CD4-positive, alpha-beta T cell treated with Interleukin-17A for 1 hour (primary cell): ENCODE measurements around the gene ITIH1.
A peak's percentile ranks its signal among the peaks of the same experiment; 100 is the strongest.

Experiments used
- DNase-seq: peaks from one replicate; pipeline ENCODE4 v3.0.0-alpha.2; 2020

The ITIH1 gene

GRCh38 chr3:52790741-52791140, 13.3 kb downstream of the ITIH1 start:
- no peak for DNase-seq

- DNase-seq = no peak
These were observed 14.0 kb downstream of the ITIH1 start for GRCh38 chr3:52791366-52791765.

DNA sequence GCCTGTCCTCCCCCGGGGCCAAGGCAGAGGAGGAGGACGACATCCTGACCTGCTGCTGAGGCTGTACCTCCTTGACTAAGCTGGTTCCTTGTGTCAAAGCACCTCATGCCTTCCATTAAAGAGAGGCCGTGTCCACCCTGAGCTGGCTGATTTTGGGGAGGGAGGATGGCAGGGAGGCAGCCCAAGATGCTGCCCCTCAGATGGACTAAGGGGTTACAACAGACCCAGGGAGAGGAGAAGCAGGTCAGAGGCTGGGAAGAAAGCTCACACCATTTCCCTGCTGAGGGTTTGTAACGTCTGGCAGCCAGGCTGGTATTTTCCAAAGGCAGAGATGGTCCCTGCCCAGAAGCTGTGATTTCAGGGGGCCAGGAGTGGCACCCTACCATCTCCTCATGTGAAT, 14.5 kb downstream of the ITIH1 start:
- no peak for DNase-seq

DNA sequence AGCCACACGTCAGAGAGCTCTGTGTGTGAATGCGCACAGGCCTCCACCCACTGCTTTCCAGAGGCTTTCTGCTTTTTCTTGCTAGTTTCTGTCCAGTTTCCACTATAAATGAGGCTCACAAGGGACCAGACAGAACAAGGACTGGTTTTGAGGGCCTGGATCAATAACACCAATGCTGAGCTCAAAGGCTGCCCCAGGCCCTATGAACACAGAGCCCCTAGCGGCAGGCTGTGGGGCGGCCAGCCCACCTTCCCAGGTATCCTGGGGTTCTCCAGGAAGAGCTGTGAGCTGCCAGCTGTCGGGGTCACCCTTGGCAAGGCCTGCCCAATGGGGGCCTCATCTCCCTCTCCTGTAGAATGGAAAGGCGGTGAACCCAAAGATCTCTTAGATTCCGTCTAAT, 15.0 kb downstream of the ITIH1 start:
- no peak for DNase-seq

- DNase-seq = no peak
These were observed 15.7 kb downstream of the ITIH1 start for GRCh38 chr3:52792961-52793695.

GRCh38 chr3:52793702-52794611, 16.6 kb downstream of the ITIH1 start:
- DNase-seq = no peak

GRCh38 chr3:52794612-52795099, 17.3 kb downstream of the ITIH1 start, which contains the start of gene ITIH3:
Gene ITIH3, plus strand, starts transcription at chr3:52794796. Its CDS starts 8 bp downstream, at chr3:52794804.
- no peak for DNase-seq

DNA sequence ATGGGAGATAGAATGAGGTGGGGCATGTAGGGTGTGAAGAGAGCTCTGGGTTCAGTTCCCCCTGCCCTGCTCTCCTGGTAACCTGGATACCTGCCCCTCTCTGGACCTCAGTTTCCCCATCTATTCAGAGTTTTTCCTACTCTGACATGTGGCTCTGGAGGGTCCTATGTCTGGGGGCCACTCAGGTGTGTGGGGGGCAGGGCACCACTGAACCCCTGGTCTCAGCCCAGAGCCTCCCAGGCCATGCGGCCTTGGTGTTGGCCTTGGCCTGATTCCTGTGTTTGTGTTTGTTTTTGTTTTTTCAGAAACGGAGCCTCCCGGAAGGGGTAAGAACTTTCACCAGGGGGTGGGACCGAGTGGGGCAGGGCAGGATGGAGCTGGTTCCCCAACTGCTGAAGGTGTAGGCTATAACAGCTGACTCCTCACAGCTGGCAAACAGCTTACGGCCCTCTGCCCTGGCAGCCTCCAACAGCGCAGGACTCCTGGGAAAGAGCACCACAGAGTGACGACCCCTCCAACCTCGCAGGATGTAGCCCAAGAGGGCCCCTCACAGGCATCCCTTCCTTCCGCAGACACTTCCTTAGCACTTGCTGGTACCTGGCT, 18.0 kb downstream of the ITIH1 start:
- DNase-seq = no peak

GRCh38 chr3:52796411-52796810, 19.0 kb downstream of the ITIH1 start:
- DNase-seq = no peak

DNA sequence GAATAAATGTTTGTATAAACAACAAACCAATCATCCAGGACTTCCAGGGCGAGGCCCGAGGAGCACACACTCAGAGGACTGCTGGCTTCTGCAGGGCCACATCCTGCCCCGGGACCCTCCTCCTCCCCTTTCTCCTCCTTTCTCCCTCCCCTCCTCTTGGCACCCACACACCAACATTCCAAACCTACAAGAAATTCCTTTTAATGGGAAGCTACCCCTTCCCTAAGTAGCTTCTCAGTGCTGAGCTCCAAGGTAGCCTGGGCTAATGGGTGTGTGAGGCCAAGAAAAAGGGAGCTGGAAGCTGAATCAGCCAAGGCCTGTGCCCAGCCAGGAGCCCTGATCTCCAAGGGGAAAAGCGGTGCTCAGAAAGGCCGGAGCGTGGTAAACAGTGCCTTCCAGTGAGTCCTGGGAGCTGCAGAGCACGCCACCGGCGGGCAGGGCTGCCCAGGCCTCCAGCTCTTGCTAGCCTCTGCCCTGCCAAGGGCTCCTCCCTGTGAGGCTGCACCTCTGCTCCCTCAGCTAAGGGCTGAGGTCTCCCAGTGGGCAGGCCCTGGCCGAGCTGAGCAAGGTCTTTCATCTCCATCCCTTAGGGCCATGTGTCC, 21.1 kb downstream of the ITIH1 start:
- DNase-seq = no peak

DNA sequence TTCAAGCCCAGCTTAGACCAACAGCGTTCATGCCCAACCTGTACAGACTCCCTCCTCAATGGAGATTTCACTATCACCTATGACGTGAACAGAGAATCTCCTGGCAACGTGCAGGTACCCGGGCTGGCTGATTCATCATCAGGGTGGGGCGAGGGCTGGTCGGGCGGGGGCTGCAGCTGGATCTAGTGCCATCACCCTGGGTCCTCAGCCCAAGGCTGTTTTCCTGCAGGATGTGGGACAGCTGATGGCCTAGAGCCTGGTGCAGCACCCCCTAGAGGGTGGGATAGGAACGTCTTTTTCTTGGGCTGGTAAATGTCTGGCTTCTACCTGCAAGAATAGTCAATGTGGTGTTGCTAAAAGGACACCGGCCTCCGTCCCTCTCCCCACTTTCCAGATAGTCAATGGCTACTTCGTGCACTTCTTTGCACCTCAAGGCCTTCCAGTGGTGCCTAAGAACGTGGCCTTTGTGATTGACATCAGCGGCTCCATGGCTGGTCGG, 21.6 kb downstream of the ITIH1 start:
- peak; percentile 11 for DNase-seq

GRCh38 chr3:52800079-52800478, 22.7 kb downstream of the ITIH1 start:
- no peak for DNase-seq

GRCh38 chr3:52801839-52802238, 24.4 kb downstream of the ITIH1 start:
- DNase-seq = no peak

GRCh38 chr3:52805270-52806039, 28.1 kb downstream of the ITIH1 start:
- DNase-seq = no peak

- DNase-seq = no peak
These were observed 31.8 kb downstream of the ITIH1 start for GRCh38 chr3:52809149-52809548.

GRCh38 chr3:52809662-52810377, 32.4 kb downstream of the ITIH1 start:
- no peak for DNase-seq

- DNase-seq = no peak
These were observed 33.5 kb downstream of the ITIH1 start for GRCh38 chr3:52810923-52811322.

DNA sequence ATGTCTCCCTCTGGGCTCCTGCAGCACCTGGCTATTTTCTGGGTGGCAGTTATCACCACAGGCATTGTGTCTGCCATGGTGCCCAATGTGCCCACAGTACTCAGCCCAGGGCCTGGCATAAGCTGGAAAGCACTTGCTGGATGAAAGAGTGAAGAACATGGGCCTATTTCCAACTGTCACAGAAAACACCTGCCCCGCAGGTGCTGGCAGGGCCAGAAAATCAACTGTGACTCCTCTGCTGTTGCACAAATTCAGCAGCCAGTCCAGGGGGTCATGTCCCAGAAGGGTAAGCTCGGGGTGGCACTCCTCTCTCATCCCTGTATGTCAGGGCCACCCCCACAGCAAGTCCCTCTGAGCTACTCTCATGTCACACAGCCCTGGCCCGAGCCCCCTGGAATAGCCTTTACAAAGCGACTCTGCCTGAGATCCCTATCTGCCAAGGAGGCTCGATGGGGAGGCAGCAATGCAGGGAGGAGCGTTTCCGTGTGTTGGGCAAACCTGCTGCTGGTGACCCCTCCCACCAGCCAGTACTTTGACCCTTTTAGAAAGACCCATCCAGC, 34.1 kb downstream of the ITIH1 start:
- no peak for DNase-seq

- no peak for DNase-seq
These were observed 36.4 kb downstream of the ITIH1 start for GRCh38 chr3:52813810-52814209.

GRCh38 chr3:52816199-52816598, 38.8 kb downstream of the ITIH1 start:
- DNase-seq = no peak

GRCh38 chr3:52816654-52817053, 39.3 kb downstream of the ITIH1 start:
- no peak for DNase-seq
